HG02870 (cell line): ENCODE measurements around the gene SMDT1.
"Not testable (repeated sequence)": the region's sequence is repeated elsewhere in the genome, so short reads cannot be mapped to it uniquely, and the experiment has no call there.

ENCODE experiments used
- ATAC-seq: cut with Tn5 transposase; IDR thresholded peaks from one replicate; pipeline ENCODE4 v1.9.1; 2021; ENCODE audit warnings: mild to moderate bottlenecking, moderate library complexity; ENCODE audit not compliant: unreplicated experiment

Gene SMDT1

GRCh38 chr22:42108848-42109247 is 29.3 kb downstream of the SMDT1 start:
- no peak for ATAC-seq

DNA sequence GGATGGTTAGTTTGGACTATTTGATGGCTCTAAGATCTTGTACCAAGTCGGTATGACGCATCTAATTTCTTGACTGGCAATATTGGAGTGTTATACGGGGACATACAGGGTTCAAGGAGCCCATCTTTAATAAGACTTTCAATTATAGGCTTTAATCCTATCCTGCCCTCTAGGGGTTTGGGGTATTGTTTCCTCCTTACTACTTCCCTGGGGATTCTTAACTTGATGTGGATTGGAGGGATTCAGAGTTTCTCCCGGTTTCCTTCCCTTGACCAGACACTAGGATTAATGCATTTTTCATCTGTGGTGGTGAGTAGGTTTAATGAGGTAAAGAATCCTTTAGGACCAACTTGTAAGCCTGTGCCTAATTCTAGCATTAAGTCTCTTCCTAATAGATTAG is 32.3 kb downstream of the SMDT1 start:
- ATAC-seq: no peak

DNA sequence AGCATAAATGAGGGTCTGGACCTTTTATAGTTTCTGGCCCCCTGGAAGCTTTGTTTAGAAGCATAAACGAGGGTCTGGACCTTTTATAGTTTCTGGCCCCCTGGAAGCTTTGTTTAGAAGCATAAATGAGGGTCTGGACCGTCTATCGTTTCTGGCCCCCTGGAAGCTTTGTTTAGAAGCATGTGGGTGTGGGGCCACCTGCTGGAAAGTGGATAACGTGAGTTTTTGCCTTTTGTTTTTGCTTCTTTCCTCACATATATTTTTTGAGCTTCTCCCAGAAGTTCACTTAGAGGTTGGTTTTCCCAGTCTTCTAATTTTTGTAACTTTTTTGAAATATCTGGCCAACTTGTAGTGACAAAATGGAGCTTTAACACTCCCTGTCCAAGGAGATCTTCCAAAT is 33.3 kb downstream of the SMDT1 start:
- ATAC-seq: not testable (repeated sequence)

GRCh38 chr22:42114721-42115120 is 35.2 kb downstream of the SMDT1 start:
- ATAC-seq: no peak

- not testable (repeated sequence) for ATAC-seq
Observed at GRCh38 chr22:42115420-42115830, 35.9 kb downstream of the SMDT1 start.

- no peak for ATAC-seq
Observed at GRCh38 chr22:42116848-42117424, 37.4 kb downstream of the SMDT1 start.

- ATAC-seq: not testable (repeated sequence)
Observed at GRCh38 chr22:42120231-42121021, 40.9 kb downstream of the SMDT1 start.

- not testable (repeated sequence) for ATAC-seq
Observed at GRCh38 chr22:42123529-42123928, 44.0 kb downstream of the SMDT1 start.

DNA sequence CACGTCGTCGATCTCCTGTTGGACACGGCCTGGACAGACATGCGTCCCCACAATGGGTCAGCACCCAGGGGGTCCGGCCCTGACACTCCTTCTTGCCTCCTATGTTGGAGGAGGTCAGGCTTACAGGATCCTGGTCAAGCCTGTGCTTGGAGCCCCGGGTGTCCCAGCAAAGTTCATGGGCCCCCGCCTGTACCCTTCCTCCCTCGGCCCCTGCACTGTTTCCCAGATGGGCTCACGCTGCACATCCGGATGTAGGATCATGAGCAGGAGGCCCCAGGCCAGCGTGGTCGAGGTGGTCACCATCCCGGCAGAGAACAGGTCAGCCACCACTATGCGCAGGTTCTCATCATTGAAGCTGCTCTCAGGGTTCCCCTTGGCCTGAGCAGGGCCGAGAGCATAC is 48.1 kb downstream of the SMDT1 start:
- no peak for ATAC-seq

GRCh38 chr22:42128007-42128406 is 48.5 kb downstream of the SMDT1 start:
- not testable (repeated sequence) for ATAC-seq

GRCh38 chr22:42128776-42129694 is 49.5 kb downstream of the SMDT1 start:
- ATAC-seq: not testable (repeated sequence)

DNA sequence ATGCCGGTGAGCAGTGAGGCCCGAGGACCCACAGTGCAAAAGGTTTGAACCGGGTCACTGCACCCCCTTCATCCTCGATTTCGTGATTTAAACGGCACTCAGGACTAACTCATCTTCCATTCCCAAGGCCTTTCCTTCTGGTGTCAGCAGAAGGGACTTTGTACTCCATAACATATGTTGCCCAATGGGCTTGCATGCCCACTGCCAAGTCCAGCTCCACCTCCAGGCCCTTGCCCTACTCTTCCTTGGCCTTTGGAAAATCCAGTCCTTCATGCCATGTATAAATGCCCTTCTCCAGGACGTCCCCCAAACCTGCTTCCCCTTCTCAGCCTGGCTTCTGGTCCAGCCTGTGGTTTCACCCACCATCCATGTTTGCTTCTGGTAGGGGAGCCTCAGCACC is 50.7 kb downstream of the SMDT1 start:
- ATAC-seq: not testable (repeated sequence)

DNA sequence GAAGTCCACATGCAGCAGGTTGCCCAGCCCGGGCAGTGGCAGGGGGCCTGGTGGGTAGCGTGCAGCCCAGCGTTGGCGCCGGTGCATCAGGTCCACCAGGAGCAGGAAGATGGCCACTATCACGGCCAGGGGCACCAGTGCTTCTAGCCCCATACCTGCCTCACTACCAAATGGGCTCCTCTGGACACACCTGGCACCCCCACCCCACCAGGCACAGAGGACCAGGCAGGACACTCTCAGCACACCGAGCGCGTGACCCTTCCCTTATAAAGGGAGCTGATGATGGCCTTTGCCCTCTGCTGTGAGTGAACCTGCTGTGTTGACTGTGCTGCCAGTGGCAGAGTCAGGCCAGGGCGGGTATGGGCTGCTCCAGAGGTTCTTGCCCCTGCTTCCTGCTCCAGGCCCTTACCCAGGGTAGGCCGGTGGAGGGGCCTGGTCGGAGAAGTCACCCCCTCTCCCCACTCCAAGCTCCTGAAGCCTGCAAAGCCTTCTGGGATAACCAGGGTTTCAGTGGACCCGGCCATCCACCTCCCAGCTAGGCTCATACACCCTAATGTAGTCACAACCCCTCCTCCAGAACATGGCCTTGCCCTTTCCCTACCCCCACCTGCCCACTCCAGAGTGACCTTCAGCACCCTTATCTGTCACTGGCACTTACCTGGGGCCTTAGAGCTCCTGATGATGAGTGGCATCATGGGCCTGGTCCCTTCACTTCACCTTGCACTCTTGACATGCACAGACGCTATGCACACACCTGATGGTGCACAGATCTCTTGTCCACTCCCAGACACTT is 51.3 kb downstream of the SMDT1 start, which contains the start of gene CYP2D6:
Gene CYP2D6, minus strand, starts transcription at position 172 of the 793 bp plus-strand sequence. Its CDS starts 19 bp downstream, at position 153.
- ATAC-seq: not testable (repeated sequence)

GRCh38 chr22:42131562-42131961 is 52.1 kb downstream of the SMDT1 start:
- ATAC-seq: no peak

GRCh38 chr22:42132457-42132856 is 53.0 kb downstream of the SMDT1 start:
- ATAC-seq: no peak
